Muscle of leg (tissue), 11 donors: ENCODE results near the gene PRODH2. TPM values are rescaled to one million over a fixed set of nuclear protein-coding genes. Genes with fewer than 3 reads are reported as not detected.
"Not testable (repeated sequence)": the region's sequence is repeated elsewhere in the genome, so short reads cannot be mapped to it uniquely, and the experiment has no call there.

ENCODE experiments used
- DNase-seq: peaks from one replicate; pipeline ENCODE4 v3.0.0; 2013
- H3K27ac ChIP-seq: one replicate; pipeline ENCODE4 v1.5.1; 2013; ENCODE audit warnings: mild to moderate bottlenecking, low read length, control low read depth
- H3K27me3 ChIP-seq: one replicate; pipeline ENCODE4 v1.6.1; 2013; ENCODE audit warnings: low read length; ENCODE audit not compliant: control insufficient read depth, insufficient read depth
- H3K36me3 ChIP-seq: one replicate; pipeline ENCODE4 v1.6.1; 2013; ENCODE audit warnings: low read length; ENCODE audit not compliant: control insufficient read depth, insufficient read depth
- H3K4me1 ChIP-seq: one replicate; pipeline ENCODE4 v1.6.1; 2013; ENCODE audit warnings: low read length; ENCODE audit not compliant: control insufficient read depth, insufficient read depth
- H3K4me3 ChIP-seq: one replicate; pipeline ENCODE4 v1.5.1; 2013; ENCODE audit warnings: low read length, control low read depth
- H3K9me3 ChIP-seq: replicated peaks from 2 replicates; pipeline ENCODE4 v1.6.1; 2013; ENCODE audit warnings: low read depth, low read length; ENCODE audit not compliant: control insufficient read depth
- WGBS: methylation state at CpG from one replicate; pipeline ENCODE4 v1.1.5; 2013; ENCODE audit warnings: missing lambda C conversion rate; ENCODE audit not compliant: insufficient coverage; 5-methylcytosine and 5-hydroxymethylcytosine counted together
- polyA plus RNA-seq, 8 donors: library from polyadenylated mRNA; unstranded; fragments of 120-200 nt; gene quantifications; one replicate each; pipeline versions ENCODE4 v1.2.1 to v1.2.3, GENCODE V29; 2013; ENCODE audit warnings: inconsistent platforms in 1 of 8, low replicate concordance in 1 of 8; ENCODE audit not compliant: insufficient read length in 8 of 8, insufficient read depth in 1 of 8
- total RNA-seq: library from RNA; stranded (reverse); fragments of 120-200 nt; gene quantifications from one replicate; pipeline ENCODE4 v1.2.4, GENCODE V29; 2013

Gene PRODH2
- total and polyA plus RNA-seq, 9 donors, result 0.18 to 0.27 TPM; not detected in 7

DNA sequence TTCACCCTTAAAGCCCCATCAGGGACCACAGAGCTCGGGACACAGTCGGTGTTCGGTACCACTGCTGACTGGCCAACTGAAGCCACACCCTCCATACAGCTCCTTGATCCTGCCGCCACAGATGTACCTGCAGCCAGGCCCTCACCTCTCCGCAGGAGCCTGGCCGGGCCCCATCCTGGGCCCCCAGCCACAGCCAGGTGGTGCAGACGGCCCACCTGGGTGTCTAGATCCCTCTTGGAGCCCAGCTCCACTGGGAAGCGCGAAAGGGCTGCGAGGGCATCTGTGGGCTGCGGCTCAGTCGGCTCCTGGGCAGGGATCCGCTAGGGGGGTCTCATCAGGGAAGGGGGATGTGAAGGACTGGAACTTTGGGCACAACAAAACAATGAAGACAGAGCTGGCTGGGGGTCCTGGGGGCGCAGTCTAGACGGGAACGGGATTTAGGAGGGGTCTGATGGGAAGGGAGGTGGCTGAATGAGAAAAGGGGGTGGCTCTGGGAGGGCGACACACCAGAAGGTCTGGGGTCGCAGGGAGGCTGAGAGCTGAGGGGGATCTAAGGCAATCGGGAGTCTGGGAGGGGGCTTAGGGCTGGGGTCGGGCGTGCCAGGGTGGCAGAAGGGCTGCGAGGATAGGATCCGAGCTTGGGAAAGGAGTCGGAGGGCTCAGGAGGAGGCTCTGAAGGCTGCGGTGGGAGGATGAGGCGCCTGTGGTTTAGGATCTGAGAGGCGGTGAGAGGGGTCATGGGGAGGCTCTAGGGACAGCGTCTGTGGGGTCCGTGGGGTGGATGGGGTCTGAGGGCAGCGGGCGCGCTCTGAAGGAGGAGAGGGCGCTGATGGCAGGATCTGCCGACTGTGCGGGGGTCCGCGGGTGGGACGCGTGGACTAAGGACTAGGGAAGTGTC lies 15.8 kb downstream of the PRODH2 start:
- H3K9me3 ChIP-seq, result no peaks in the 10 kb centered on the region
- DNase-seq, result no peak
- H3K36me3 ChIP-seq, result no peaks in the 10 kb centered on the region
- 7% methylated on average over 38 of the region's 39 CpGs for WGBS
- H3K27me3 ChIP-seq, result peaks cover 33% of the 10 kb centered on the region
- no peak overlapping the region for H3K4me3 ChIP-seq
- no peak overlapping the region for H3K27ac ChIP-seq
- peaks cover 4% of the 10 kb centered on the region for H3K4me1 ChIP-seq

DNA sequence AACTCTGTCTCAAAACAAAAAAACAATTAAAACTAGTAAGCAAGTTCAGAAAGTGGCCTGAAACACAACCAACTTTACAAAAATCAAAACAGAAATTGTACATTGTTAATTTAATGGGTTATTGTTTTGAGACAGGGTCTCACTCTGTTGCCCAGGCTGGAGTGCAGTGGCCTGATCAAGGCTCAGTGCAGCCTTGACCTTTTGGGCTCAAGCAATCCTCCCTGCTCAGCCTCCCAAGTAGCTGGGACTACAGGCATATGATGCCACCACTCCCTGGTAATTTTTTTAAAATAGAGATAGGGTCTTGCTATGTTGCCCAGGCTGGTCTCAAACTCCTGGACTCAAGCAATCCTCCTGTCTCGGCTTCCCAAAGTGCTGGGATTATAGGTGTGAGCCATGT lies 17.1 kb downstream of the PRODH2 start:
- DNase-seq, H3K36me3 ChIP-seq, H3K4me1 ChIP-seq, H3K27ac ChIP-seq, H3K4me3 ChIP-seq, H3K9me3 ChIP-seq: not testable (repeated sequence)
- no CpG with 5 or more reads among the region's 1 CpG for WGBS
- peaks cover 33% of the 10 kb centered on the region for H3K27me3 ChIP-seq

DNA sequence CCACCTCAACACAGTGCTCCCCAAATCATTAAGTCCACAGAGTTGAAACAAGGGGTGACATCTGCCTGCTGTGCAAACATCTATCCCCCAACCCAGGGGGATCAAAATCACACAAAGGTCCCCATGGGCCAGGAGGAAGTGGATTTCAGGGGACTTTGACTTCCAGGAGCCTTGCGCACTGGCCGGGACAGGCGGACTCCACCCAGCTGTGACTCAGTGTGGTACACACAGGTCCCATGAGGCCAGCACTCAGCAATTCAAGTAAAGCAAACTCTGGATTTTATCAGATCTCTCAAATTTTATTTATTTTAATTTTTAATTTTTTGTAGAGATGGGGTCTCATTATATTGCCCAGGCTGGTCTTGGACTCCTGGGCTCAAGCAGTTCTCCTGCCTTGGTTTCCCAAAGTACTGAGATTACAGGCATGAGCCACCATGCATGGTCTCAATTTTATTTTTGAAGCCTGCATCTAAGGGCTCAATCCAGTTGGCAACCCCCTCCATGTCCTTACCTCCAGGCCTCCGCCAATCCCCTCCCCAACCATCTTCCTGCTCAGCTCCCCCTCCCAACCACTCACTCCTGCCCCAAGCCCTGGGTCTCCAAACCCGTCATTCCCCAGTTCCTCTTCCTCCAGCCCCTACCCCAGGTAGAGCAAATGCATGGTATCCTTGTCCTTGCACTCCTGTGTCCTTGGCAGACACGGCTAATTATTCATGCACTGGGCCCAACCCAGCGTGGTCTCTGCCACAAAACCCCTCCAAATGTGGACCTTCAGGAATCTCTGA lies 19.1 kb downstream of the PRODH2 start:
- 76% methylated on average over 6 of the region's 7 CpGs for WGBS
- peaks cover 31% of the 10 kb centered on the region for H3K27me3 ChIP-seq
- H3K36me3 ChIP-seq, result no peaks in the 10 kb centered on the region
- no peak overlapping the region for H3K4me3 ChIP-seq
- no peak for DNase-seq
- no peaks in the 10 kb centered on the region for H3K9me3 ChIP-seq
- H3K4me1 ChIP-seq, result peaks cover 4% of the 10 kb centered on the region
- H3K27ac ChIP-seq, result no peak overlapping the region

DNA sequence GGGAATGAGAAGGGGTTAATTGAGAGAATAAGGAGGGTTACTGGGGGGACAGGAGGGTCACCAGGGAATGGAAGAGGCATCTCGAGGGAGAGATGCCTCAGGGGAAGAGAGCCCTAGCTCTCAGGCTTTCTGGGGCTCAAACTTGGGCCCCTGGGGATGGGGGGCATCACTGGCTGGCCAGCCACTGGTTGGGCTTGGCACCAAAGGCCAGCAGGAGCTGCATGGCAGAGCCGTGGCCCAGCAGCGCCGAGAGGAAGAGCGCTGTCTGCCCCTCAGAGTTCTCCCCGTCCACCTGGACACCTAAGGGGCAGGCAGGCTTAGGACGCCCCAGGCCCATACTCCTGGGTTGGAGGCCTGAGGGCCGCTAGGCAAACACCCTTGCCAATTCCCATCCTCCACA lies 19.8 kb downstream of the PRODH2 start:
- Histone ChIP-seq H3K27me3 (peaks cover 25% of the 10 kb centered on the region), H3K4me1 (peaks cover 4% of the 10 kb centered on the region), H3K4me3 (no peak overlapping the region), H3K27ac (no peak overlapping the region), H3K36me3 (no peaks in the 10 kb centered on the region), H3K9me3 (no peaks in the 10 kb centered on the region)
- no peak for DNase-seq
- WGBS, result 67% methylated on average over 6 of the region's 8 CpGs

DNA sequence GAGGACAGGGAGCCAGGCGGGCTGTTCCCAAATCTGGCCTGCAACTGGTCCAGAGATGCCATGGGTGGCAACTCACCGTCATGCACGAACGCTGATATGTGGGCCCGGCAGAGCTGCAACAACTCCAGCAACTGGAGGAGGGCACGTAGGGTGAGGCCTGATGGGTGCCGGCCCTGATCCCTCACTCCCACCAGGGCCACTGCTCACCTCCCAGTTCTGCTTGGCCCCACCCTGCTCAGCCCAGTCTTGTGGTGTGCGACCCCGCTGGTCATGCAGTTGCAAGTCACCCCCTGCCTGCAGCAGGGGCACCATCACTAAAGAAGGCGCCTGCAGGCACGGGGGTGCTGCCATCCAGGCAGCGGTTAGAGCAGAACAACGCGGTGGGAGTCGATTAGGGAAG lies 20.3 kb downstream of the PRODH2 start:
- no peaks in the 10 kb centered on the region for H3K4me1 ChIP-seq
- WGBS, result 84% methylated on average over 14 of the region's 15 CpGs
- H3K36me3 ChIP-seq, result no peaks in the 10 kb centered on the region
- peaks cover 21% of the 10 kb centered on the region for H3K27me3 ChIP-seq
- DNase-seq, result no peak
- H3K27ac ChIP-seq, result no peak overlapping the region
- H3K4me3 ChIP-seq, result no peak overlapping the region
- H3K9me3 ChIP-seq, result no peaks in the 10 kb centered on the region

DNA sequence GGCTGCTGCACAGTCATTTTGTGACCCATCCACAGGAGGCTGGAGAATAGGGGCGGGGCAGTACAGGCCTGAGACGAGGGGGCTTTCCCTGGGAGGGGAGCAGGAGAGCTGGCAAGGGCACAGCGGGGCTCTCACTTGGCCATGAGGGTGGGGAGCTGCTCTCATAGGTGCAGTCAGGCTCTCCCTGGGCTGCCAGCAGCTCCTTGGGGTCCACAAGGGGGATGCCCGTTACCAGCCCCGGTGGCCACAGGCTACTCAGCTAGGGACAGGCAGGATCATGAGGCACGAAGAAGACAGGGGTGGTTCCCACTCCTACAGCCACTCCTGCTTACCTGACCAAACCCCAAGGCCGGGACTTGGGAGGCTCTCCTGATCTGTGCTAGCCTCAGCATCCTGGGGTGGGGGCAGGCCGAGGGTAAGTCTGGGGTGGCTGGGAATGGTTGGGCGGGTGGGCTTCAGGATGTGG lies 20.8 kb downstream of the PRODH2 start:
- no peak for DNase-seq
- WGBS, result 89% methylated on average over 3 of the region's 9 CpGs
- Histone ChIP-seq H3K27ac (no peak overlapping the region), H3K4me3 (no peak overlapping the region), H3K27me3 (peaks cover 16% of the 10 kb centered on the region), H3K36me3 (peaks cover under 1% of the 10 kb centered on the region), H3K9me3 (no peaks in the 10 kb centered on the region), H3K4me1 (no peaks in the 10 kb centered on the region)

DNA sequence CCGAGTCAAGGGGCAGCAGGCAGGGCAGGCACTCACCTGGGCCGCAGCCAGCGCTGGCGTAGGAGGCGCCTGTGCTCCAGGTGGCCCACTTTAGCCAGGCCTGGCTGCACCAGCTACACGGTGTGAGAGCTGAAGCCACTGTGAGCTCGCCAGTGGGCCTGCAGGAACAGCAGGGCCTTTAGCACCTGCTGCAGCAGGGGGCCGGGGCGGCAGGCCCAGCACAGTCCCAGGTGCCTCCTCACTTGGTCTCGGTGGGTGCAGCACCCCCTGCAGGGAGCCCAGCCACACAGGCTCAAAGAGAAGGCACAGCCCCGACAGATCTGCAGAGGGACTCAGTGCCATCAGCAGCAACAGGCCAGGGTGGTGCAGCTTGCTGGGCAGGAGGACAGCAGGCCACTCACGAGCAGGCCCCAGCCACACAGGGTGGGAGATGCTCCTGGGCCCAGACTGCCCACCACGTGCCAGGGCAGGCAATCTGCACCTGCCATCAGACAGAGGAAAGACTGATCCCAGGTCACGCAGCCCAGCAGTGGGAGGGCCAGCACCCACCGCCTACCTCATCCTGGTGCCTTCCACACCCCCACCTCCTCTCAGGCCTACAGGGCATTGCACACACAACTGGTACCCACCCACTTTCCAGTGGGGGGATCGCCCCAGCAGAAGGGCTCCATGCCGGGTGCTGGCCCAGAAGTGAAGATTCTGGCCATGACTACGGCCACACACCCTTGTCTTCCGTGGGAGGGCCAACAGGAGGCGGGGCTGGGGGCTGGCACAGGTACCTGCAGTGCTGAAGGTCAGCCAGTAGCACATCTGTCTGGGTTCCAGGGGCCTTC lies 21.4 kb downstream of the PRODH2 start:
- 56% methylated on average over 19 of the region's 20 CpGs for WGBS
- H3K27ac ChIP-seq, result no peak overlapping the region
- H3K27me3 ChIP-seq, result peaks cover 10% of the 10 kb centered on the region

DNA sequence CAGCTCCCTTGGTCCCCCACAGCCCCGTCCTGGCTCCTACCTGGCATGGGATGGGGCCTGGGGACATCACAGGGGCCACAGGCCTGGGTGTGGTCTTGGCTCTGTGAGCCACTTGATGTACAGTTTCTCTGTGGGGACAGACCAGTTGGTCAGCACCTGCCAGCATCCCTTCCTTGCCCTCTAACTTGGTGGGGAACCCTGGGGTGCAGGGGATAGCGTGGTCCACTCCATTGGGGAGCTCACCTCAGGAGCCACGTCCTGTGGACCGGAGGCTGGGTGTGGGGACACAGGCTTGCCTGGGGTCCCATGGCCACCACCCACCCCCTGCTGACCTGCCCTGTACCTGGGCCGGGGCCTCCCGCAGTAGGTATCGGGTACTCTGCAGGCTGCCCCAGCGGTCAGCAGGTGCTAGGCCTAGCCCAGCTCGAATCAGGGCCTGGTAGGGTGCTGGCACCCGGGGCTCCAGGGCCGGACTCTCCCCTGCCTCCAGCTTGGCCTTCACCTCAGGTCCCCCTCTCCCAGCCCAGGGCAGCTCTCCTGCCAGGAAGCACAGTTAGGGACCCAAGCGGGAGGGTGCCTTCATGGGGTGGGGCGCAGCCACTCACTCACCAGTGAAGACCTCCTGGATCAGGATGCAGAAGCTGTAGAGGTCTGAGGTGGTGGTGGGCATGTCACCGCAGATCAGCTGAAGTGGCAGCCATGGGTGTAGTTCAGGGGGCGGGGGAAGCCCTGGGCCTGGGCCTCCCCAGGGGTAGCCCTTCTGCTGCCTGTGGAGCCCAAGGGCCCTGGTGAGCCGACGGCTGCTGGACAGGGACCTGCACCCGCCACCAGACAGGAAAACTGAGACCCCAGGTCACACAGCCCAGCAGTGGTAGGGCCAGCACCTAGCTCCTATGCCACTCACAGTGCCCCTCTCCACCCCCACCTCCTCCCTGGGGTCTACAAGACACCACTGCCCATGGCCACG lies 22.4 kb downstream of the PRODH2 start:
- Histone ChIP-seq H3K4me3 (no peak overlapping the region), H3K9me3 (no peaks in the 10 kb centered on the region), H3K36me3 (peaks cover 4% of the 10 kb centered on the region), H3K27me3 (peaks cover under 1% of the 10 kb centered on the region), H3K4me1 (no peaks in the 10 kb centered on the region), H3K27ac (no peak overlapping the region)
- DNase-seq, result no peak
- 85% methylated on average over 16 of the region's 19 CpGs for WGBS

More for the DNA sequence above, 21.4 kb downstream of the PRODH2 start:
- no peaks in the 10 kb centered on the region for H3K4me1 ChIP-seq
- no peak for DNase-seq
- no peaks in the 10 kb centered on the region for H3K9me3 ChIP-seq
- peaks cover 2% of the 10 kb centered on the region for H3K36me3 ChIP-seq
- H3K4me3 ChIP-seq, result no peak overlapping the region
